H1 (cell line): ENCODE data around the gene SH3GL2. TPM values are rescaled to one million over a fixed set of nuclear protein-coding genes. Genes with fewer than 3 reads are reported as not detected.

ENCODE experiments used
- CTCF ChIA-PET: fragments of 300-600 bp; sonication (Branson Sonifier 250); formaldehyde crosslinking; loops from one replicate; lab custom pipeline; 2021; ENCODE audit not compliant: partially characterized antibody; lab: Charles Lee
- POLR2A ChIA-PET: fragments of 300-600 bp; sonication (Branson Sonifier 250); formaldehyde crosslinking; loops from one replicate; lab custom pipeline; 2021; ENCODE audit warnings: inconsistent platforms; ENCODE audit not compliant: partially characterized antibody; lab: Charles Lee
- DNase-seq, 2 experiments: peaks; one replicate each; pipeline versions ENCODE4 v3.0.0 to v3.0.0-alpha.2; 2010 to 2022; ENCODE audit warnings: low spot score in 2 of 2, low read depth in 1 of 2, mixed read lengths in 1 of 2
- FAIRE-seq: peaks from 2 replicates; lab custom pipeline; 2011; peaks lifted over from hg19 to GRCh38; lab: Jason Lieb, UNC
- H2AFZ ChIP-seq: 2 replicates; pipeline ENCODE4 v1.8.1; 2012; ENCODE audit warnings: low read length, inconsistent platforms
- H2AK5ac ChIP-seq: 2 replicates; pipeline ENCODE4 v1.6.1; 2013; ENCODE audit warnings: low read depth, low read length
- H2BK120ac ChIP-seq: replicated peaks from 2 replicates; pipeline ENCODE3; 2013; ENCODE audit warnings: low read depth, low read length, inconsistent platforms
- H2BK12ac ChIP-seq: 2 replicates; pipeline ENCODE4 v1.6.1; 2013; ENCODE audit warnings: low read depth, low read length
- H2BK15ac ChIP-seq: 2 replicates; pipeline ENCODE4 v1.6.1; 2013; ENCODE audit warnings: low read length
- H2BK20ac ChIP-seq: 2 replicates; pipeline ENCODE4 v1.6.1; 2013; ENCODE audit warnings: low read length
- H2BK5ac ChIP-seq: 2 replicates; pipeline ENCODE4 v1.6.1; 2013; ENCODE audit warnings: low read depth, low read length
- H3K14ac ChIP-seq: 2 replicates; pipeline ENCODE4 v1.6.1; 2013; ENCODE audit warnings: inconsistent platforms; ENCODE audit not compliant: insufficient read length
- H3K18ac ChIP-seq: 2 replicates; pipeline ENCODE4 v1.6.1; 2013; ENCODE audit warnings: low read length; ENCODE audit errors: extremely low read depth
- H3K23ac ChIP-seq: 2 replicates; pipeline ENCODE4 v1.6.1; 2013; ENCODE audit warnings: inconsistent platforms; ENCODE audit not compliant: insufficient read length
- H3K23me2 ChIP-seq: 2 replicates; pipeline ENCODE4 v1.6.1; 2013; ENCODE audit warnings: low read depth, low read length
- H3K27ac ChIP-seq: 2 replicates; pipeline ENCODE4 v1.6.1; 2011; ENCODE audit warnings: low read depth, low read length, inconsistent platforms
- H3K27me3 ChIP-seq, 4 experiments: replicated peaks in 1 of 4; 1 replicate in 1 of 4; 2 replicates in 3 of 4; pipeline versions ENCODE4 v1.6.1 to v1.8.1; 2011 to 2013; ENCODE audit warnings: low read length in 3 of 4, mild to moderate bottlenecking in 3 of 4, inconsistent platforms in 2 of 4, mixed read lengths in 2 of 4, moderate library complexity in 1 of 4; ENCODE audit not compliant: control insufficient read depth in 3 of 4, insufficient read depth in 3 of 4; ENCODE audit errors: extremely low read depth in 1 of 4
- H3K36me3 ChIP-seq, 4 experiments: 2 replicates each; pipeline versions ENCODE4 v1.6.1 to v1.8.1; 2011 to 2013; ENCODE audit warnings: mild to moderate bottlenecking in 4 of 4, low read length in 3 of 4, moderate library complexity in 2 of 4, control low read depth in 1 of 4, inconsistent platforms in 1 of 4; ENCODE audit not compliant: insufficient read depth in 4 of 4, control insufficient read depth in 2 of 4
- H3K4ac ChIP-seq: replicated peaks from 2 replicates; pipeline ENCODE3; 2013; ENCODE audit warnings: low read length, low read depth, mixed read lengths, inconsistent platforms; ENCODE audit not compliant: insufficient read length
- H3K4me1 ChIP-seq, 4 experiments: replicated peaks in 1 of 4; 1 replicate in 1 of 4; 2 replicates in 3 of 4; pipeline versions ENCODE4 v1.6.1 to v1.8.1; 2011 to 2013; ENCODE audit warnings: low read length in 3 of 4, inconsistent platforms in 2 of 4, mixed read lengths in 1 of 4; ENCODE audit not compliant: insufficient read depth in 4 of 4, control insufficient read depth in 3 of 4
- H3K4me2 ChIP-seq, 2 experiments: 2 replicates each; pipeline versions ENCODE4 v1.6.1 to v1.8.1; 2011 to 2013; ENCODE audit warnings: low read depth in 2 of 2, low read length in 2 of 2, control low read depth in 1 of 2, inconsistent platforms in 1 of 2, mild to moderate bottlenecking in 1 of 2; ENCODE audit not compliant: insufficient read depth in 1 of 2
- H3K4me3 ChIP-seq, 4 experiments: fragments of 200-600, 300-600 bp in 1 of 4; sonication (generic), shearing (Covaris generic), sonication (Bioruptor Twin) in 1 of 4; 2 replicates each; pipeline versions ENCODE4 v1.5.1 to v1.8.1; 2011 to 2016; ENCODE audit warnings: low read length in 4 of 4, low read depth in 3 of 4, control low read depth in 2 of 4, inconsistent platforms in 2 of 4, mild to moderate bottlenecking in 2 of 4, mixed read lengths in 1 of 4, moderate library complexity in 1 of 4; ENCODE audit not compliant: insufficient read depth in 2 of 4; ENCODE audit errors: extremely low read depth in 1 of 4
- H3K56ac ChIP-seq: replicated peaks from 2 replicates; pipeline ENCODE3; 2013; ENCODE audit warnings: low read depth, mild to moderate bottlenecking, mixed read lengths, low read length, inconsistent platforms; ENCODE audit not compliant: insufficient read length
- H3K79me1 ChIP-seq: 2 replicates; pipeline ENCODE4 v1.6.1; 2013; ENCODE audit warnings: low read depth, low read length, control low read depth
- H3K79me2 ChIP-seq, 2 experiments: 2 replicates each; pipeline versions ENCODE4 v1.6.1 to v1.8.1; 2012 to 2013; ENCODE audit warnings: low read length in 2 of 2, mild to moderate bottlenecking in 2 of 2, inconsistent platforms in 1 of 2; ENCODE audit not compliant: insufficient read depth in 2 of 2, control insufficient read depth in 1 of 2
- H3K9ac ChIP-seq, 4 experiments: replicated peaks in 1 of 4; 1 replicate in 1 of 4; 2 replicates in 3 of 4; pipeline versions ENCODE4 v1.6.1 to v1.8.1; 2011 to 2013; ENCODE audit warnings: low read depth in 3 of 4, low read length in 3 of 4, control low read depth in 2 of 4, mild to moderate bottlenecking in 2 of 4, moderate library complexity in 2 of 4, inconsistent platforms in 1 of 4; ENCODE audit errors: extremely low read depth in 1 of 4
- H3K9me3 ChIP-seq, 2 experiments: 2 replicates each; pipeline versions ENCODE4 v1.6.1 to v1.8.1; 2012 to 2013; ENCODE audit warnings: mild to moderate bottlenecking in 2 of 2, moderate library complexity in 2 of 2, control low read depth in 1 of 2, inconsistent platforms in 1 of 2, low read depth in 1 of 2, low read length in 1 of 2, mixed read lengths in 1 of 2; ENCODE audit not compliant: insufficient read depth in 2 of 2
- H4K20me1 ChIP-seq, 2 experiments: replicated peaks in 1 of 2; 2 replicates each; pipeline versions ENCODE3 to v1.8.1; 2011 to 2013; ENCODE audit warnings: inconsistent platforms in 2 of 2, low read length in 2 of 2, mild to moderate bottlenecking in 1 of 2; ENCODE audit not compliant: insufficient read depth in 2 of 2, control insufficient read depth in 1 of 2
- H4K5ac ChIP-seq: 2 replicates; pipeline ENCODE4 v1.6.1; 2013; ENCODE audit warnings: low read length, low read depth, mixed read lengths, inconsistent platforms; ENCODE audit not compliant: insufficient read length
- H4K8ac ChIP-seq: 2 replicates; pipeline ENCODE4 v1.8.0; 2013; ENCODE audit warnings: mild to moderate bottlenecking, moderate library complexity, low read length, inconsistent platforms; ENCODE audit not compliant: insufficient read depth; ENCODE audit errors: extremely low read depth
- H4K91ac ChIP-seq: replicated peaks from 2 replicates; pipeline ENCODE3; 2013; ENCODE audit warnings: low read length, mixed read lengths, inconsistent platforms; ENCODE audit not compliant: insufficient read length
- ASH2L ChIP-seq: fragments of 200-600, 300-600 bp; sonication (generic); IDR thresholded peaks from one replicate; pipeline ENCODE4 v1.7.1; 2017; ENCODE audit warnings: low read length
- BCL11A ChIP-seq, 2 experiments: IDR thresholded peaks; one replicate each; pipeline ENCODE4 v1.6.1; 2011; ENCODE audit warnings: low read depth in 2 of 2, low read length in 2 of 2, mild to moderate bottlenecking in 2 of 2
- CEBPB ChIP-seq: IDR thresholded peaks from 2 replicates; pipeline ENCODE4 v1.6.1; 2012; ENCODE audit warnings: low read depth, low read length
- CHD2 ChIP-seq: IDR thresholded peaks from 2 replicates; pipeline ENCODE4 v1.6.1; 2012; ENCODE audit warnings: low read length, improper control_type of control experiment
- CREB1 ChIP-seq: IDR thresholded peaks from 2 replicates; pipeline ENCODE4 v1.6.1; 2012; ENCODE audit warnings: inconsistent platforms
- EZH2 ChIP-seq: fragments of 200-600 bp; sonication (generic); IDR thresholded peaks from 2 replicates; pipeline ENCODE4 v1.7.1; 2012; ENCODE audit warnings: low read depth, mild to moderate bottlenecking, moderate library complexity, low read length, inconsistent platforms; ENCODE audit not compliant: severe bottlenecking
- HDAC6 ChIP-seq: IDR thresholded peaks from one replicate; pipeline ENCODE4 v1.7.1; 2012; ENCODE audit warnings: low read depth, mild to moderate bottlenecking, inconsistent platforms, low read length, moderate library complexity
- PHF8 ChIP-seq: fragments of 200-600 bp; sonication (generic); conservative IDR thresholded peaks from 2 replicates; pipeline ENCODE4 v1.7.1; 2012; ENCODE audit warnings: low read depth, mild to moderate bottlenecking, inconsistent platforms, low read length, moderate library complexity
- POLR2AphosphoS5 ChIP-seq: IDR thresholded peaks from 2 replicates; pipeline ENCODE4 v1.6.1; 2011; ENCODE audit warnings: low read depth, low read length
- RFX5 ChIP-seq: IDR thresholded peaks from 2 replicates; pipeline ENCODE4 v1.6.1; 2011; ENCODE audit warnings: low read depth, low read length, improper control_type of control experiment, borderline replicate concordance
- RNF2 ChIP-seq: fragments of 200-900, 300-1000 bp; sonication (generic); IDR thresholded peaks from 2 replicates; pipeline ENCODE4 v1.7.1; 2016; ENCODE audit warnings: borderline replicate concordance, low read depth, mild to moderate bottlenecking, antibody characterized with exemption, low read length; ENCODE audit not compliant: poor library complexity, severe bottlenecking; ENCODE audit errors: missing control alignments
- SIRT6 ChIP-seq: IDR thresholded peaks from one replicate; pipeline ENCODE4 v1.7.1; 2012; ENCODE audit warnings: low read length, inconsistent platforms
- SP1 ChIP-seq: IDR thresholded peaks from 2 replicates; pipeline ENCODE4 v1.6.1; 2011; ENCODE audit warnings: low read depth, low read length
- TAF7 ChIP-seq: optimal IDR thresholded peaks from 2 replicates; pipeline ENCODE3; 2011; ENCODE audit warnings: low read depth, mild to moderate bottlenecking, inconsistent platforms, low read length, moderate library complexity, borderline replicate concordance
- TCF12 ChIP-seq: IDR thresholded peaks from 2 replicates; pipeline ENCODE4 v1.6.1; 2011; ENCODE audit warnings: low read depth, mild to moderate bottlenecking, low read length
- TEAD4 ChIP-seq: IDR thresholded peaks from 2 replicates; pipeline ENCODE4 v1.6.1; 2012; ENCODE audit warnings: low read depth, low read length, inconsistent platforms, mixed read lengths
- ZNF274 ChIP-seq: IDR thresholded peaks from 2 replicates; pipeline ENCODE4 v1.7.0; 2012; ENCODE audit warnings: low read length, borderline replicate concordance; ENCODE audit errors: extremely low read depth
- WGBS, 2 experiments: shearing (Covaris generic) in 1 of 2; methylation state at CpG; one replicate each; pipeline versions ENCODE4 v1.1.6 to v1.1.7; 2013 to 2015; ENCODE audit warnings: low lambda C conversion rate in 2 of 2, mixed read lengths in 2 of 2, inconsistent platforms in 1 of 2, low coverage in 1 of 2, missing lambda C conversion rate in 1 of 2; ENCODE audit not compliant: insufficient replicate concordance in 2 of 2, insufficient coverage in 1 of 2, insufficient read length in 1 of 2; ENCODE audit errors: extremely low coverage in 1 of 2, missing lambda C conversion rate in 1 of 2; 5-methylcytosine and 5-hydroxymethylcytosine counted together
- polyA plus RNA-seq, 7 experiments: library from polyadenylated mRNA; depleted of rRNA in 3 of 7; stranded (reverse) in 5 of 7; unstranded in 2 of 7; fragments of >200 nt in 5 of 7; fragments of 200-250 nt in 2 of 7; gene quantifications; 1 replicate in 5 of 7; 2 replicates in 1 of 7; 4 replicates in 1 of 7; pipeline versions ENCODE4 v1.2.1 to v1.2.3, GENCODE V29; 2011 to 2013; ENCODE audit warnings: missing spikeins in 2 of 7, mixed read lengths in 2 of 7
- total RNA-seq: library from RNA; stranded (reverse); fragmentation: NEBNext Ultra II Directional; extraction: Animal tissue kit (Norgen Biotek cat#: 25700); gene quantifications from 2 replicates; pipeline ENCODE4 v1.2.1, GENCODE V29; 2021

The SH3GL2 gene
- total and polyA plus RNA-seq, 2 of the 8 experiments (the other 6 are each of a cell fraction or from before 2014, with no cell fraction given), result 4.7 to 5.3 TPM

GRCh38 chr9:17682684-17683083, 103.8 kb downstream of the SH3GL2 start:
- Histone ChIP-seq H2BK15ac (no peak overlapping the region), H2AFZ (no peak overlapping the region), H4K5ac (no peak overlapping the region), H2BK120ac (no peak overlapping the region), H3K18ac (no peak overlapping the region), H2BK20ac (no peak overlapping the region), H3K36me3 (no peaks in the 10 kb centered on the region), H4K91ac (no peak overlapping the region), H3K14ac (no peak overlapping the region), H3K79me1 (no peaks in the 10 kb centered on the region), H3K9ac (no peak overlapping the region), H3K79me2 (no peaks in the 10 kb centered on the region), H2BK12ac (no peak overlapping the region), H2AK5ac (no peak overlapping the region), H3K23me2 (no peaks in the 10 kb centered on the region), H2BK5ac (no peak overlapping the region), H3K4me2 (no peak overlapping the region), H3K27me3 (no peaks in the 10 kb centered on the region), H3K4me1 (peaks cover 0 to 3% (median 0%) of the 10 kb centered on the region in 4 experiments; a peak in 1 of 7 replicates), H4K8ac (no peak overlapping the region), H3K23ac (no peak overlapping the region), H4K20me1 (no peaks in the 10 kb centered on the region), H3K4ac (no peak overlapping the region), H3K4me3 (no peak overlapping the region), H3K56ac (no peak overlapping the region), H3K9me3 (no peaks in the 10 kb centered on the region), H3K27ac (no peak overlapping the region)
- POLR2A ChIA-PET, result no interaction called here
- CTCF ChIA-PET, result no interaction called here
- FAIRE-seq (no peak), DNase-seq (no peak)
- TF ChIP-seq CEBPB, result no peak
- no peak for TF ChIP-seq ZNF274
- TF ChIP-seq EZH2, result no peak
- TF ChIP-seq BCL11A (IDR thresholded peaks at IDR 0.05; ENCODE audit: low read depth in 2 of 2, low read length in 2 of 2), result no peak
- no peak for TF ChIP-seq ASH2L
- TF ChIP-seq TAF7, result no peak
- TF ChIP-seq TEAD4, result no peak
- TF ChIP-seq SP1, result no peak
- TF ChIP-seq RFX5, result no peak
- TF ChIP-seq SIRT6, result no peak
- no peak for TF ChIP-seq RNF2
- TF ChIP-seq TCF12, result no peak
- TF ChIP-seq HDAC6, result no peak
- no peak for TF ChIP-seq POLR2AphosphoS5
- no peak for TF ChIP-seq CHD2
- no peak for TF ChIP-seq CREB1
- no peak for TF ChIP-seq PHF8
- WGBS, 2 experiments, result 83% methylated on average over 2 of the region's 2 CpGs; no CpG with 5 or more reads in 1 of the 2 experiments
